GM12892 (cell line): Measurements from ENCODE around the gene MRPL51.

Source experiments
- DNase-seq: peaks from one replicate; pipeline ENCODE4 v3.0.0; 2011; ENCODE audit not compliant: insufficient read length
- FAIRE-seq: peaks from 2 replicates; lab custom pipeline; 2011; peaks lifted over from hg19 to GRCh38; lab: Jason Lieb, UNC
- POLR2A ChIP-seq: IDR thresholded peaks from 2 replicates; pipeline ENCODE4 v1.6.1; 2011; ENCODE audit warnings: low read depth, low read length, control low read depth
- POLR2AphosphoS5 ChIP-seq: IDR thresholded peaks from 2 replicates; pipeline ENCODE4 v1.6.1; 2011; ENCODE audit warnings: low read depth, low read length, control low read depth
- TAF1 ChIP-seq: IDR thresholded peaks from 2 replicates; pipeline ENCODE4 v1.6.1; 2011; ENCODE audit warnings: low read depth, mild to moderate bottlenecking, control low read depth, low read length, borderline replicate concordance

Gene MRPL51

DNA sequence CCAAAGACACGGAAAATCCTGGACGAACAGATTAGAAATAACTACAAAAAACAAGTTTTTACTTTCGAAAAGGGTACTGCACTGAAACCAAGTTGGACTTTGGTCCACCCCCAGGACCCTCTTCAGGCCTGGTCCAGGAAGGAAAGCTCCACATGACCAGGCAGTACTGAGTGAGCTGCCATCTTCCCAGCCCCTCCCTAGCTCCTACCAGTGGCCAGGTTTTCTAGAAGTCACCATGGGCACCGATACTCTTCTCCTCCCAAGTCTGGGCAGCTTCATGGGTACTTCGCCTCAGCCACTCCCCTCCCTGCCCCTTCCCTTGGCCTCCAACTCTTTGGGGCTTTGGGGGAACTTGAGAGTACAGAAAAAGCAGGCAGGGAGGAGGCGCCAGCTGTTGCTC, 29.2 kb downstream of the MRPL51 start:
- TF ChIP-seq POLR2A (no peak), TAF1 (no peak), POLR2AphosphoS5 (no peak)
- DNase-seq = no peak
- no peak for FAIRE-seq

- no peak for DNase-seq
- no peak for FAIRE-seq
- no peak for TF ChIP-seq TAF1
- no peak for TF ChIP-seq POLR2AphosphoS5
- TF ChIP-seq POLR2A = no peak
Observed at GRCh38 chr12:6463216-6463615, 29.8 kb downstream of the MRPL51 start.

GRCh38 chr12:6462234-6462995, 30.6 kb downstream of the MRPL51 start:
- no peak for TF ChIP-seq POLR2A
- no peak for TF ChIP-seq TAF1
- no peak for TF ChIP-seq POLR2AphosphoS5
- DNase-seq (no peak), FAIRE-seq (peak; percentile 86)

DNA sequence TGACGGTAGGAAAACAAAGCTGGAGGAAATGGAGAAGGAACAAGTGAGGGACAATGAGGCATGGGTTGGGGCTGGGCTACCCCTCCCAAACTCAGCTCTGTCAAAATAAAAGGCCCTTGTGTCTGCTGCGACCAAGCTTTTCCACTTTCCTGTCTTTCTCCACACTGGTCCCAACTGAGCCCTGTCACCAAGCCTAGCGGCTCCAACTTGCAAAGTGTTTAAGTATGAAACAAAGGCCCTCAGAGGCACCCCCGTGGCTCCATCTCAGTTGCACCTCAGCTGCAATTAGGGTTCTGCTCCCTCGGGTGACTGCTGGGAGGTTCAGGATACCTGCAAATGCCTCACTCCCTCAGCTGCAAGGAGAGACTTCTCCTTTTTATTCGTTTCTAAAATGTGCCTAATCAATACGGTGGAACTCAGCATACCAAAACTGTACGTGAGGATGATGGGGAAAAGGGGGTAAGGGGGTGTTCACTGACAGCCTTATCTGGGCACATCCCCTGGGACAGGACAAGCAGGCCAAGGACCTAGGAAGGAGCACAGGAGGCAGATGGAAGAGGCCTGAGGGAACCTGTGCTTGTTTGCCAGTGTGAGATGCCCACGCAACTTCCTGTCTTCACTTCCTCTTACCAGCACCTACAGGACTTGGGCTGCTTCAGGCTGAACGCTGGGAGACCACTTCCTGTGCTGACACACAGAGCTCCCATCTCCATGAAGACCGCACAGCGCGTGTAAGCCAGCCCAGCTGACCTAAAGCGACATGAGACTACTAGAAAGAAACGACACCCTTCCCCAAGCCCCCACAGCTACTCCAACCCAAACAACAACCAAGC, 31.4 kb downstream of the MRPL51 start:
- TF ChIP-seq POLR2A (peak; percentile 71), TAF1 (0 out of 2 replicates have a peak, but pooled peaks have one; percentile 36), POLR2AphosphoS5 (peak; percentile 81)
- FAIRE-seq (peak; percentile 99), DNase-seq (peak; percentile 79)

GRCh38 chr12:6460751-6461371, 32.2 kb downstream of the MRPL51 start:
- TF ChIP-seq TAF1 (no peak), POLR2AphosphoS5 (no peak; the same call in 1 of the 2 replicates), POLR2A (no peak)
- DNase-seq (no peak), FAIRE-seq (no peak)

GRCh38 chr12:6459004-6459337, 34.1 kb downstream of the MRPL51 start:
- FAIRE-seq (peak; percentile 33), DNase-seq (no peak)
- TF ChIP-seq POLR2AphosphoS5 (no peak; the same call in 1 of the 2 replicates), POLR2A (peak; percentile 28), TAF1 (no peak)

DNA sequence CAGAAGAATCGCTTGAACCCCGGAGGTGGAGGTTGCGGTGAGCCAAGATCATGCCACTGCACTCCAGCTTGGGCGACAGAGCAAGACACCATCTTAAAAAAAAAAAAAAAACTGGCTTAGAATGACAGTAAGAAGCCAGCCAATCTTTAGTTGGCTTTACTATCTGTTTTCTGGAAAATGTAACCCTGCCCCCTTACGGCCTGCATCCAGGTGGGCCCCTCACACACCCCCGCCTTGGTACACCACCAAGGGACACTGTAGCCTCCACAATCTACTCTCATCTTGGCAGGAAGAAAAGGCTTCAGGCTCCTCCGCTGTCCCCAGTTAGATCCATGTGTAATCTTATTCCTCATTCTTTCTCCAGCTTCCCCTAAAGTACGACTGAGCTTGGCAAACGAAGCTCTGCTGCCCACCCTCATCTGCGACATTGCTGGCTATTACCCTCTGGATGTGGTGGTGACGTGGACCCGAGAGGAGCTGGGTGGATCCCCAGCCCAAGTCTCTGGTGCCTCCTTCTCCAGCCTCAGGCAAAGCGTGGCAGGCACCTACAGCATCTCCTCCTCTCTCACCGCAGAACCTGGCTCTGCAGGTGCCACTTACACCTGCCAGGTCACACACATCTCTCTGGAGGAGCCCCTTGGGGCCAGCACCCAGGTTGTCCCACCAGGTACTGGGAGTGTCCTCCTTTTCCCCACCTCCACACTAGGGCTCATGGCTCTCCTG, 34.6 kb downstream of the MRPL51 start:
- TF ChIP-seq POLR2AphosphoS5 = peak; percentile 56
- 0 out of 2 replicates have a peak, but pooled peaks have one; percentile 47 for TF ChIP-seq POLR2A
- no peak for TF ChIP-seq TAF1
- no peak for FAIRE-seq

GRCh38 chr12:6457220-6457945, 35.7 kb downstream of the MRPL51 start:
- TF ChIP-seq TAF1 = no peak
- TF ChIP-seq POLR2A = peak; percentile 69
- no peak for FAIRE-seq
- DNase-seq = no peak

More for the DNA sequence above, 34.6 kb downstream of the MRPL51 start:
- no peak for DNase-seq

- DNase-seq (no peak), FAIRE-seq (no peak)
- peak; percentile 50; the same call in 1 of the 2 replicates for TF ChIP-seq POLR2A
- TF ChIP-seq POLR2AphosphoS5 = peak; percentile 69; the same call in 1 of the 2 replicates
- no peak for TF ChIP-seq TAF1
Observed at GRCh38 chr12:6452944-6453630, 40.0 kb downstream of the MRPL51 start.
